Heart left ventricle (tissue), 13 donors: Measurements from ENCODE around the gene ASRGL1.
"Not testable (repeated sequence)": the region's sequence is repeated elsewhere in the genome, so short reads cannot be mapped to it uniquely, and the experiment has no call there.

ENCODE experiments used
- CTCF ChIP-seq, 12 donors: fragments of 200-600 bp; sonication (generic) in 4 of 12; IDR thresholded peaks; one replicate each; pipeline versions ENCODE4 v1.5.0 to v1.8.0; 2018 to 2022; ENCODE audit warnings: antibody characterized with exemption in 12 of 12, mild to moderate bottlenecking in 5 of 12
- POLR2A ChIP-seq, 2 donors: fragments of 450-650 bp; IDR thresholded peaks; one replicate each; pipeline ENCODE4 v1.6.1; 2017; ENCODE audit warnings: antibody characterized with exemption in 2 of 2, mild to moderate bottlenecking in 2 of 2, moderate library complexity in 2 of 2
- donor health status: ischemic (EF 13 %, LVEDD 7.1; RV severe dilation, severe dysfunction).
- donor health status: DM: no; HTN: yes; CAD: no.
- donor health status: DM: no; HTN: no; CAD: no.
- donor health status: ischemic (EF 25% LVEDD 6.9; RV normal size, moderate dysfunction).
- donor health status: ischemic (EF 25% LVEDD 5.7; RV mildly dilated, moderate dysfunction).
- donor health status: ischemic (EF 35%, LVEDD 5.7; RV mildly dilated, moderate dysfunction).
- donor health status: nonischemic (EF 11% LVEDD 7.7; RV severe dilation, severe dysfunction).
- donor health status: DM: yes; HTN: yes; CAD: no.
- donor health status: PGD.
- donor health status: ischemic (EF 29% LVEDD 5.4; RV normal size, mild dysfunction).
- donor health status: nonischemic (EF 23%, LVEDD 6.1; RV moderate dilation, normal function).

- not testable (repeated sequence) for TF ChIP-seq POLR2A (IDR thresholded peaks at IDR 0.05)
- peak; percentile 34 to 67 (median 52) for TF ChIP-seq CTCF (IDR thresholded peaks at IDR 0.05)
These were observed 41.3 kb downstream of the ASRGL1 start for GRCh38 chr11:62378459-62379063.
